IMR-90 (cell line): ENCODE results near the gene ANP32B. TPM values are rescaled to one million over a fixed set of nuclear protein-coding genes. Genes with fewer than 3 reads are reported as not detected.

ENCODE experiments used
- ATAC-seq: fragments of 200-7000 bp; cut with Tn5 transposase; 2 replicates; pipeline ENCODE4 v1.9.1; 2020; ENCODE audit warnings: low read depth, mild to moderate bottlenecking, moderate library complexity
- BruUV-seq: library from RNA; stranded (reverse); fragments of 400-500 nt; replicated peaks from 2 replicates; lab custom pipeline; 2021; lab: Mats Ljungman, UMichigan
- CTCF ChIA-PET: fragments of 300-600 bp; formaldehyde crosslinking; extraction: SDS; loops from one replicate; lab custom pipeline; 2021; ENCODE audit warnings: antibody characterized with exemption; lab: Yijun Ruan, JAX
- POLR2A ChIA-PET: fragments of 300-600 bp; sonication (Branson Sonifier 250); formaldehyde crosslinking; loops from one replicate; lab custom pipeline; 2022; ENCODE audit warnings: antibody characterized with exemption; ENCODE audit not compliant: unreplicated experiment; lab: Charles Lee
- DNase-seq: peaks from one replicate; pipeline ENCODE4 v3.0.0; 2013
- H2AFZ ChIP-seq: replicated peaks from 2 replicates; pipeline ENCODE3; 2013; ENCODE audit warnings: low read length, mild to moderate bottlenecking; ENCODE audit not compliant: poor library complexity
- H2AK5ac ChIP-seq: 2 replicates; pipeline ENCODE4 v1.6.1; 2013; ENCODE audit warnings: low read depth, low read length, inconsistent platforms
- H2AK9ac ChIP-seq: replicated peaks from 2 replicates; pipeline ENCODE3; 2013; ENCODE audit warnings: mild to moderate bottlenecking, low read depth, low read length, moderate library complexity; ENCODE audit not compliant: poor library complexity
- H2BK120ac ChIP-seq: 2 replicates; pipeline ENCODE4 v1.6.1; 2013; ENCODE audit warnings: low read depth, low read length, inconsistent platforms
- H2BK15ac ChIP-seq: 3 replicates; pipeline ENCODE4 v1.6.1; 2013; ENCODE audit warnings: low read depth, low read length, inconsistent platforms
- H2BK20ac ChIP-seq: 2 replicates; pipeline ENCODE4 v1.6.1; 2013; ENCODE audit warnings: low read depth, mild to moderate bottlenecking, inconsistent platforms, low read length, moderate library complexity
- H2BK5ac ChIP-seq: 2 replicates; pipeline ENCODE4 v1.6.1; 2013; ENCODE audit warnings: mild to moderate bottlenecking, low read depth, low read length, inconsistent platforms; ENCODE audit not compliant: poor library complexity, severe bottlenecking
- H3K14ac ChIP-seq: replicated peaks from 2 replicates; pipeline ENCODE4 v1.6.1; 2013; ENCODE audit warnings: low read depth, low read length, inconsistent platforms
- H3K18ac ChIP-seq: 2 replicates; pipeline ENCODE4 v1.6.1; 2013; ENCODE audit warnings: low read depth, low read length, control low read depth
- H3K23ac ChIP-seq: 2 replicates; pipeline ENCODE4 v1.6.1; 2013; ENCODE audit warnings: low read depth, low read length, inconsistent platforms
- H3K27ac ChIP-seq: 2 replicates; pipeline ENCODE4 v1.5.1; 2013; ENCODE audit warnings: mild to moderate bottlenecking, control low read depth, low read length; ENCODE audit not compliant: insufficient read depth
- H3K27me3 ChIP-seq: 2 replicates; pipeline ENCODE4 v1.6.1; 2013; ENCODE audit warnings: low read length; ENCODE audit not compliant: control insufficient read depth, insufficient read depth
- H3K36me3 ChIP-seq: 2 replicates; pipeline ENCODE4 v1.6.1; 2013; ENCODE audit warnings: low read length, mixed read lengths; ENCODE audit not compliant: control insufficient read depth, insufficient read depth
- H3K4ac ChIP-seq: 2 replicates; pipeline ENCODE4 v1.6.1; 2013; ENCODE audit warnings: low read depth, low read length, inconsistent platforms
- H3K4me1 ChIP-seq: 2 replicates; pipeline ENCODE4 v1.6.1; 2013; ENCODE audit warnings: low read length, mixed read lengths; ENCODE audit not compliant: control insufficient read depth, insufficient read depth
- H3K4me2 ChIP-seq: 2 replicates; pipeline ENCODE4 v1.6.1; 2013; ENCODE audit warnings: low read depth, mild to moderate bottlenecking, control low read depth, low read length, moderate library complexity
- H3K4me3 ChIP-seq: 2 replicates; pipeline ENCODE4 v1.5.1; 2013; ENCODE audit warnings: low read depth, mild to moderate bottlenecking, control low read depth, low read length, moderate library complexity; ENCODE audit not compliant: insufficient read depth
- H3K56ac ChIP-seq: 2 replicates; pipeline ENCODE4 v1.6.1; 2013; ENCODE audit warnings: low read length, inconsistent platforms; ENCODE audit not compliant: insufficient read depth; ENCODE audit errors: extremely low read depth
- H3K79me1 ChIP-seq, 2 experiments: 2 replicates each; pipeline ENCODE4 v1.6.1; 2013; ENCODE audit warnings: low read length in 2 of 2, inconsistent platforms in 1 of 2, low read depth in 1 of 2
- H3K9ac ChIP-seq: 2 replicates; pipeline ENCODE4 v1.6.1; 2013; ENCODE audit warnings: low read depth, low read length, control low read depth
- H3K9me1 ChIP-seq: 2 replicates; pipeline ENCODE4 v1.6.1; 2013; ENCODE audit warnings: low read length, inconsistent platforms; ENCODE audit not compliant: insufficient read depth
- H3K9me3 ChIP-seq: 2 replicates; pipeline ENCODE4 v1.6.1; 2013; ENCODE audit warnings: low read length; ENCODE audit not compliant: control insufficient read depth, insufficient read depth
- H4K20me1 ChIP-seq: 2 replicates; pipeline ENCODE4 v1.6.1; 2013; ENCODE audit warnings: low read length, inconsistent platforms; ENCODE audit not compliant: insufficient read depth
- H4K5ac ChIP-seq: 2 replicates; pipeline ENCODE4 v1.6.1; 2013; ENCODE audit warnings: mild to moderate bottlenecking, low read depth, low read length, control low read depth
- H4K8ac ChIP-seq, 2 experiments: 2 replicates each; pipeline ENCODE4 v1.6.1; 2013; ENCODE audit warnings: low read depth in 2 of 2, low read length in 2 of 2, control low read depth in 1 of 2, inconsistent platforms in 1 of 2
- H4K91ac ChIP-seq: 2 replicates; pipeline ENCODE4 v1.6.1; 2013; ENCODE audit warnings: low read depth, low read length, inconsistent platforms; ENCODE audit not compliant: insufficient read depth
- BHLHE40 ChIP-seq: fragments of 150-350 bp; IDR thresholded peaks from 2 replicates; pipeline ENCODE4 v1.6.1; 2016; ENCODE audit warnings: mild to moderate bottlenecking, low read depth, low read length
- CEBPB ChIP-seq: IDR thresholded peaks from 2 replicates; pipeline ENCODE4 v1.6.1; 2012; ENCODE audit warnings: low read depth, low read length, improper control_type of control experiment
- CHD1 ChIP-seq: IDR thresholded peaks from 2 replicates; pipeline ENCODE4 v1.6.1; 2012; ENCODE audit warnings: low read depth, low read length, improper control_type of control experiment
- ELK1 ChIP-seq: fragments of 150-350 bp; IDR thresholded peaks from 2 replicates; pipeline ENCODE4 v1.6.1; 2016; ENCODE audit warnings: low read depth, mild to moderate bottlenecking, low read length, moderate library complexity, borderline replicate concordance
- FOS ChIP-seq: fragments of 150-350 bp; IDR thresholded peaks from 2 replicates; pipeline ENCODE4 v1.6.1; 2016; ENCODE audit warnings: low read depth, low read length
- MAFK ChIP-seq: IDR thresholded peaks from 2 replicates; pipeline ENCODE4 v1.6.1; 2012; ENCODE audit warnings: low read depth, low read length, improper control_type of control experiment
- MAZ ChIP-seq: IDR thresholded peaks from 2 replicates; pipeline ENCODE4 v1.6.1; 2012; ENCODE audit warnings: low read depth, mild to moderate bottlenecking, low read length, improper control_type of control experiment, moderate library complexity, borderline replicate concordance
- MXI1 ChIP-seq: IDR thresholded peaks from 2 replicates; pipeline ENCODE4 v1.6.1; 2012; ENCODE audit warnings: low read depth, mild to moderate bottlenecking, low read length, moderate library complexity, borderline replicate concordance
- NFE2L2 ChIP-seq: fragments of 150-350 bp; IDR thresholded peaks from 2 replicates; pipeline ENCODE4 v1.6.1; 2016; ENCODE audit warnings: low read depth, mild to moderate bottlenecking, low read length
- POLR2A ChIP-seq: IDR thresholded peaks from 2 replicates; pipeline ENCODE4 v1.6.1; 2012; ENCODE audit warnings: mild to moderate bottlenecking, low read depth, low read length
- RAD21 ChIP-seq: IDR thresholded peaks from 2 replicates; pipeline ENCODE4 v1.6.1; 2012; ENCODE audit warnings: low read length, improper control_type of control experiment
- RCOR1 ChIP-seq: IDR thresholded peaks from 2 replicates; pipeline ENCODE4 v1.6.1; 2012; ENCODE audit warnings: mild to moderate bottlenecking, low read length, improper control_type of control experiment; ENCODE audit not compliant: insufficient replicate concordance
- RFX5 ChIP-seq: IDR thresholded peaks from 2 replicates; pipeline ENCODE4 v1.8.0; 2012; ENCODE audit warnings: low read depth, mild to moderate bottlenecking, low read length, moderate library complexity
- SMC3 ChIP-seq: fragments of 150-350 bp; IDR thresholded peaks from 2 replicates; pipeline ENCODE4 v1.6.1; 2016; ENCODE audit warnings: low read depth, mild to moderate bottlenecking, antibody characterized with exemption, low read length, moderate library complexity
- WGBS, 2 experiments: methylation state at CpG; one replicate each; pipeline versions ENCODE4 v1.1.5 to v1.1.7; 2013; ENCODE audit warnings: missing lambda C conversion rate in 2 of 2; ENCODE audit not compliant: insufficient read length in 1 of 2; ENCODE audit errors: extremely low coverage in 2 of 2; 5-methylcytosine and 5-hydroxymethylcytosine counted together
- dilution Hi-C: fragments of 300-500 bp; cut with HindIII; formaldehyde crosslinking; loops from one replicate; pipeline ENCODE4 v1.14.3; 2018; ENCODE audit warnings: low sequenced_read_pairs; ENCODE audit not compliant: unreplicated experiment
- in situ Hi-C: fragments of 300-500 bp; cut with MboI; formaldehyde crosslinking; loops from 3 replicates; pipeline ENCODE4 v1.14.3; 2019; ENCODE audit warnings: low sequenced_read_pairs, inconsistent platforms, mixed read lengths
- intact Hi-C: fragments of 100-400 bp; cut with micrococcal nuclease; formaldehyde crosslinking; loops from 2 replicates; pipeline ENCODE4 v1.10.0; 2022
- polyA plus RNA-seq, 3 experiments: library from polyadenylated mRNA; depleted of rRNA; stranded (reverse); fragments of >200 nt; gene quantifications; 2 replicates each; pipeline ENCODE4 v1.2.3, GENCODE V29; 2012; ENCODE audit warnings: low replicate concordance in 1 of 3
- total RNA-seq: library from RNA; depleted of rRNA; stranded (reverse); fragments of >200 nt; gene quantifications from 2 replicates; pipeline ENCODE4 v1.2.3, GENCODE V29; 2012
- TF ChIP-seq, protein P1 (sequence below): conservative IDR thresholded peaks from 2 replicates; pipeline ENCODE4 v1.5.1; 2012; ENCODE audit warnings: mild to moderate bottlenecking, low read depth, low read length, improper control_type of control experiment
- TF ChIP-seq, protein P2 (sequence below): fragments of 150-350 bp; IDR thresholded peaks from 2 replicates; pipeline ENCODE4 v1.6.1; 2017; ENCODE audit warnings: mild to moderate bottlenecking, antibody characterized with exemption, low read length, low read depth

Gene ANP32B
- total and polyA plus RNA-seq, 2 of the 4 experiments (the other 2 are of a cell fraction) = 3.9 to 46.8 TPM

DNA sequence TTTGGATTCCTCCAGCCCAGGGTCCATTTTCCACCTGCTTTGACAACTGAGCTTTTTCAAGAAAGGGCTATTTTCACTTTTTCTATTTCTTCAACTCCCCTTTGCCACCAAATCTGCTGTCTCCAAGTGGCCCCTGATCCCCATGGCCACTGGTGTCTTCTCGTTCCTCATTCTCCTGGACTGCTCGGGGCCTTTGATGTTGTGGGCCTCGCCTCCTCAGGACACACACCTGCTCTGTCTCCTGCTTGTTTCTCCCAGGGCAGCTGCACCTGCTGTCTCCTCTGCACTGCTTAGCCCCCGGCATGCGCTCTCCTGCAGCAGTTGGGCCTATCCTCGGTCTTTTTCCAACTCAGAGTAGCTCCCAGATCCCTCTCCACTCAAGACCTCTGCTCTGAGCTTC, 57.1 kb downstream of the ANP32B start:
- WGBS, 2 experiments = 85% methylated on average over 6 of the region's 6 CpGs; no CpG with 5 or more reads in 1 of the 2 experiments
- Histone ChIP-seq H3K4me3 (no peak overlapping the region), H3K79me1 (peaks cover 0 to 7% of the 10 kb centered on the region in 2 experiments; a peak in 1 of 4 replicates), H3K14ac (no peak overlapping the region), H2BK20ac (no peak overlapping the region), H3K23ac (no peak overlapping the region), H3K56ac (no peak overlapping the region), H3K4ac (0 out of 2 replicates have a peak overlapping the region, but pooled peaks have one; percentile 3), H3K9me3 (no peaks in the 10 kb centered on the region), H4K20me1 (no peaks in the 10 kb centered on the region), H3K4me2 (no peak overlapping the region), H3K27me3 (no peaks in the 10 kb centered on the region), H4K8ac (peak overlapping the region in 1 of 2 experiments; percentile 20; a peak in 1 of 4 replicates), H2BK15ac (no peak overlapping the region), H4K91ac (no peak overlapping the region), H2BK120ac (no peak overlapping the region), H3K18ac (no peak overlapping the region), H2BK5ac (no peak overlapping the region), H3K36me3 (no peaks in the 10 kb centered on the region), H4K5ac (no peak overlapping the region), H2AK5ac (no peak overlapping the region), H2AFZ (no peak overlapping the region), H3K9me1 (peaks cover 12% of the 10 kb centered on the region), H3K4me1 (peaks cover 8% of the 10 kb centered on the region), H3K27ac (no peak overlapping the region), H3K9ac (no peak overlapping the region), H2AK9ac (no peak overlapping the region)
- BruUV-seq = no TSS peak
- TF ChIP-seq CEBPB (no peak), FOS (no peak), MXI1 (no peak), RCOR1 (no peak), CHD1 (no peak), SMC3 (no peak), RAD21 (no peak), NFE2L2 (no peak), RFX5 (no peak), POLR2A (no peak), BHLHE40 (no peak), MAZ (no peak), ELK1 (no peak), MAFK (no peak)
- TF ChIP-seq, protein P1, sequence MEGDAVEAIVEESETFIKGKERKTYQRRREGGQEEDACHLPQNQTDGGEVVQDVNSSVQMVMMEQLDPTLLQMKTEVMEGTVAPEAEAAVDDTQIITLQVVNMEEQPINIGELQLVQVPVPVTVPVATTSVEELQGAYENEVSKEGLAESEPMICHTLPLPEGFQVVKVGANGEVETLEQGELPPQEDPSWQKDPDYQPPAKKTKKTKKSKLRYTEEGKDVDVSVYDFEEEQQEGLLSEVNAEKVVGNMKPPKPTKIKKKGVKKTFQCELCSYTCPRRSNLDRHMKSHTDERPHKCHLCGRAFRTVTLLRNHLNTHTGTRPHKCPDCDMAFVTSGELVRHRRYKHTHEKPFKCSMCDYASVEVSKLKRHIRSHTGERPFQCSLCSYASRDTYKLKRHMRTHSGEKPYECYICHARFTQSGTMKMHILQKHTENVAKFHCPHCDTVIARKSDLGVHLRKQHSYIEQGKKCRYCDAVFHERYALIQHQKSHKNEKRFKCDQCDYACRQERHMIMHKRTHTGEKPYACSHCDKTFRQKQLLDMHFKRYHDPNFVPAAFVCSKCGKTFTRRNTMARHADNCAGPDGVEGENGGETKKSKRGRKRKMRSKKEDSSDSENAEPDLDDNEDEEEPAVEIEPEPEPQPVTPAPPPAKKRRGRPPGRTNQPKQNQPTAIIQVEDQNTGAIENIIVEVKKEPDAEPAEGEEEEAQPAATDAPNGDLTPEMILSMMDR = no peak
- TF ChIP-seq, protein P2, sequence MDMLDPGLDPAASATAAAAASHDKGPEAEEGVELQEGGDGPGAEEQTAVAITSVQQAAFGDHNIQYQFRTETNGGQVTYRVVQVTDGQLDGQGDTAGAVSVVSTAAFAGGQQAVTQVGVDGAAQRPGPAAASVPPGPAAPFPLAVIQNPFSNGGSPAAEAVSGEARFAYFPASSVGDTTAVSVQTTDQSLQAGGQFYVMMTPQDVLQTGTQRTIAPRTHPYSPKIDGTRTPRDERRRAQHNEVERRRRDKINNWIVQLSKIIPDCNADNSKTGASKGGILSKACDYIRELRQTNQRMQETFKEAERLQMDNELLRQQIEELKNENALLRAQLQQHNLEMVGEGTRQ = no peak
- ChIA-PET CTCF (no interaction called here), POLR2A (no interaction called here)
- dilution Hi-C loops = no loop called here
- ATAC-seq (no peak), DNase-seq (no peak)
- in situ Hi-C loops = no loop called here
- intact Hi-C loops = no loop called here
